Activated naive CD8-positive, alpha-beta T cell treated with anti-CD3 and anti-CD28 coated beads, Interleukin-2, amount 50 U/mL, for 24 hours (primary cell): ENCODE measurements around the gene ATP9A.
"Not testable (repeated sequence)": the region's sequence is repeated elsewhere in the genome, so short reads cannot be mapped to it uniquely, and the experiment has no call there.

Experiments used
- ATAC-seq: fragments of 150-1000 bp; cut with Tn5 transposase; one replicate; pipeline ENCODE4 v1.10.0; 2021
- DNase-seq: peaks from one replicate; pipeline ENCODE4 v3.0.0; 2021
- H3K27ac Mint-ChIP-seq: one replicate; pipeline ENCODE4 v1.8.0; 2021; ENCODE audit warnings: mild to moderate bottlenecking, mixed read lengths
- H3K27me3 Mint-ChIP-seq: one replicate; pipeline ENCODE4 v1.8.0; 2021; ENCODE audit warnings: mixed read lengths
- H3K36me3 Mint-ChIP-seq: one replicate; pipeline ENCODE4 v1.8.0; 2021; ENCODE audit warnings: low read depth, mixed read lengths
- H3K4me1 Mint-ChIP-seq: one replicate; pipeline ENCODE4 v1.8.0; 2021; ENCODE audit warnings: mixed read lengths
- H3K4me3 Mint-ChIP-seq: one replicate; pipeline ENCODE4 v1.8.0; 2021; ENCODE audit warnings: mild to moderate bottlenecking, moderate library complexity, mixed read lengths
- H3K9me3 Mint-ChIP-seq: one replicate; pipeline ENCODE4 v1.8.0; 2021; ENCODE audit warnings: mixed read lengths

The ATP9A gene

GRCh38 chr20:51767867-51768758 lies at the start of gene ATP9A:
ATP9A (minus strand) TSS chr20:51768390; CDS start chr20:51768369, 21 bp downstream.
- H3K4me1 Mint-ChIP-seq = peaks cover 9% of the 10 kb centered on the region
- peaks cover 2% of the 10 kb centered on the region for H3K36me3 Mint-ChIP-seq
- H3K9me3 Mint-ChIP-seq = no peaks in the 10 kb centered on the region
- ATAC-seq (no peak), DNase-seq (no peak)
- peak within 1 kb of the TSS; percentile 62 for H3K4me3 Mint-ChIP-seq
- H3K27me3 Mint-ChIP-seq = peaks cover 44% of the 10 kb centered on the region
- H3K27ac Mint-ChIP-seq = no peak within 1 kb of the TSS

GRCh38 chr20:51816856-51817255 lies 48.7 kb upstream of the ATP9A start:
- H3K27ac Mint-ChIP-seq, ATAC-seq, H3K9me3 Mint-ChIP-seq, H3K4me1 Mint-ChIP-seq, H3K36me3 Mint-ChIP-seq, H3K4me3 Mint-ChIP-seq, DNase-seq: not testable (repeated sequence)
- peaks cover 13% of the 10 kb centered on the region for H3K27me3 Mint-ChIP-seq

GRCh38 chr20:51815383-51816076 lies 47.3 kb upstream of the ATP9A start:
- no peak for ATAC-seq
- no peaks in the 10 kb centered on the region for H3K36me3 Mint-ChIP-seq
- H3K27ac Mint-ChIP-seq = no peak overlapping the region
- H3K4me3 Mint-ChIP-seq = no peak overlapping the region
- no peak for DNase-seq
- H3K27me3 Mint-ChIP-seq = peaks cover 15% of the 10 kb centered on the region
- no peaks in the 10 kb centered on the region for H3K9me3 Mint-ChIP-seq
- H3K4me1 Mint-ChIP-seq = no peaks in the 10 kb centered on the region

- Mint-ChIP-seq H3K4me3 (no peak overlapping the region), H3K27ac (no peak overlapping the region), H3K9me3 (no peaks in the 10 kb centered on the region), H3K4me1 (no peaks in the 10 kb centered on the region), H3K27me3 (peaks cover 8% of the 10 kb centered on the region), H3K36me3 (no peaks in the 10 kb centered on the region)
- no peak for DNase-seq
- no peak for ATAC-seq
These were observed 44.7 kb upstream of the ATP9A start for GRCh38 chr20:51812861-51813260.

GRCh38 chr20:51811514-51812128 lies 43.4 kb upstream of the ATP9A start:
- ATAC-seq (no peak), DNase-seq (no peak)
- Mint-ChIP-seq H3K4me3 (no peak overlapping the region), H3K9me3 (no peaks in the 10 kb centered on the region), H3K27ac (no peak overlapping the region), H3K27me3 (peaks cover 10% of the 10 kb centered on the region), H3K36me3 (no peaks in the 10 kb centered on the region), H3K4me1 (no peaks in the 10 kb centered on the region)

- no peaks in the 10 kb centered on the region for H3K36me3 Mint-ChIP-seq
- no peaks in the 10 kb centered on the region for H3K9me3 Mint-ChIP-seq
- DNase-seq (no peak), ATAC-seq (no peak)
- H3K4me1 Mint-ChIP-seq = no peaks in the 10 kb centered on the region
- H3K4me3 Mint-ChIP-seq = no peak overlapping the region
- H3K27ac Mint-ChIP-seq = no peak overlapping the region
- H3K27me3 Mint-ChIP-seq = peaks cover 10% of the 10 kb centered on the region
These were observed 42.8 kb upstream of the ATP9A start for GRCh38 chr20:51811042-51811355.

GRCh38 chr20:51810155-51811041 lies 42.2 kb upstream of the ATP9A start:
- no peak for DNase-seq
- ATAC-seq = no peak
- Mint-ChIP-seq H3K36me3 (no peaks in the 10 kb centered on the region), H3K27ac (no peak overlapping the region), H3K27me3 (peaks cover 10% of the 10 kb centered on the region), H3K4me3 (no peak overlapping the region), H3K9me3 (no peaks in the 10 kb centered on the region), H3K4me1 (no peaks in the 10 kb centered on the region)

GRCh38 chr20:51807720-51808250 lies 39.6 kb upstream of the ATP9A start:
- DNase-seq = no peak
- peaks cover 18% of the 10 kb centered on the region for H3K27me3 Mint-ChIP-seq

GRCh38 chr20:51804754-51805153 lies 36.6 kb upstream of the ATP9A start:
- Mint-ChIP-seq H3K27me3 (peaks cover 37% of the 10 kb centered on the region), H3K27ac (no peak overlapping the region), H3K36me3 (no peaks in the 10 kb centered on the region), H3K4me1 (peaks cover 10% of the 10 kb centered on the region), H3K9me3 (no peaks in the 10 kb centered on the region), H3K4me3 (no peak overlapping the region)
- no peak for DNase-seq
- no peak for ATAC-seq

More at GRCh38 chr20:51807720-51808250, 39.6 kb upstream of the ATP9A start:
- Mint-ChIP-seq H3K4me1 (no peaks in the 10 kb centered on the region), H3K36me3 (no peaks in the 10 kb centered on the region), H3K4me3 (no peak overlapping the region), H3K9me3 (no peaks in the 10 kb centered on the region), H3K27ac (no peak overlapping the region)
- ATAC-seq = no peak

GRCh38 chr20:51803148-51803854 lies 35.1 kb upstream of the ATP9A start:
- H3K27me3 Mint-ChIP-seq = peaks cover 51% of the 10 kb centered on the region
- ATAC-seq = no peak
- no peaks in the 10 kb centered on the region for H3K9me3 Mint-ChIP-seq
- peaks cover 10% of the 10 kb centered on the region for H3K4me1 Mint-ChIP-seq
- no peak overlapping the region for H3K27ac Mint-ChIP-seq
- no peak overlapping the region for H3K4me3 Mint-ChIP-seq
- no peak for DNase-seq
- H3K36me3 Mint-ChIP-seq = no peaks in the 10 kb centered on the region

GRCh38 chr20:51802170-51802751 lies 34.1 kb upstream of the ATP9A start, which contains the start of gene SALL4:
SALL4 (minus strand) TSS chr20:51802521; CDS start chr20:51802408, 113 bp downstream.
- DNase-seq (no peak), ATAC-seq (no peak)
- Mint-ChIP-seq H3K27me3 (peaks cover 60% of the 10 kb centered on the region), H3K4me3 (no peak within 1 kb of the TSS), H3K27ac (no peak within 1 kb of the TSS), H3K9me3 (no peaks in the 10 kb centered on the region), H3K36me3 (no peaks in the 10 kb centered on the region), H3K4me1 (peaks cover 10% of the 10 kb centered on the region)

- peaks cover 10% of the 10 kb centered on the region for H3K4me1 Mint-ChIP-seq
- no peak overlapping the region for H3K27ac Mint-ChIP-seq
- DNase-seq (no peak), ATAC-seq (no peak)
- no peak overlapping the region for H3K4me3 Mint-ChIP-seq
- H3K9me3 Mint-ChIP-seq = no peaks in the 10 kb centered on the region
- no peaks in the 10 kb centered on the region for H3K36me3 Mint-ChIP-seq
- H3K27me3 Mint-ChIP-seq = peaks cover 60% of the 10 kb centered on the region
These were observed 33.6 kb upstream of the ATP9A start for GRCh38 chr20:51801823-51802123.

GRCh38 chr20:51801122-51801822 lies 33.1 kb upstream of the ATP9A start:
- Mint-ChIP-seq H3K27me3 (peaks cover 59% of the 10 kb centered on the region), H3K4me1 (peaks cover 10% of the 10 kb centered on the region), H3K36me3 (no peaks in the 10 kb centered on the region), H3K4me3 (peak overlapping the region; percentile 73), H3K9me3 (no peaks in the 10 kb centered on the region), H3K27ac (no peak overlapping the region)
- DNase-seq (peak; percentile 17), ATAC-seq (no peak)
